ENCODE measurements around the gene TWF2. TPM values are rescaled to one million over a fixed set of nuclear protein-coding genes. Genes with fewer than 3 reads are reported as not detected.

Gene TWF2
- total and polyA plus RNA-seq, 10 of the 15 experiments (the other 5 are each of a cell fraction or from before 2014, with no cell fraction given): 0.16 to 106 (median 68.5) TPM

GRCh38 chr3:52238193-52238760, 681 bp downstream of the TWF2 start (continued):
- no peak for TF ChIP-seq CUX1 (IDR thresholded peaks at IDR 0.05; ENCODE audit: insufficient replicate concordance, low read depth, low read length)
- no peak for TF ChIP-seq SMAD5 (IDR thresholded peaks at IDR 0.05; ENCODE audit: low read depth)
- no peak for TF ChIP-seq SRF (IDR thresholded peaks at IDR 0.05; ENCODE audit: low read depth in 2 of 2, low read length in 2 of 2)
- no peak for TF ChIP-seq ZNF384 (IDR thresholded peaks at IDR 0.05; ENCODE audit: borderline replicate concordance, low read depth, low read length)
- TF ChIP-seq MTA2 (IDR thresholded peaks at IDR 0.05; ENCODE audit: low read depth): no peak
- no peak for TF ChIP-seq YBX1 (IDR thresholded peaks at IDR 0.05)
- TF ChIP-seq CREB1 (IDR thresholded peaks at IDR 0.05; ENCODE audit: low read depth): no peak
- no peak for TF ChIP-seq EP300 (IDR thresholded peaks at IDR 0.05; ENCODE audit: borderline replicate concordance in 1 of 2, control insufficient read depth in 1 of 2, low read depth in 2 of 2, low read length in 2 of 2)
- peak; percentile 70; the same call in 1 of the 2 replicates for TF ChIP-seq ESRRA (IDR thresholded peaks at IDR 0.05; ENCODE audit: low read length)
- TF ChIP-seq ZZZ3 (IDR thresholded peaks at IDR 0.05; ENCODE audit: control insufficient read depth, insufficient read length, low read depth): no peak
- TF ChIP-seq ATF7 (IDR thresholded peaks at IDR 0.05; ENCODE audit: low read depth): no peak
- TF ChIP-seq POLR2AphosphoS5 (IDR thresholded peaks at IDR 0.05; ENCODE audit: low read length): no peak
- TF ChIP-seq ZSCAN29 (IDR thresholded peaks at IDR 0.05): no peak
- peak; percentile 61 for TF ChIP-seq NR2C2 (IDR thresholded peaks at IDR 0.05; ENCODE audit: borderline replicate concordance, control insufficient read depth, insufficient read length, low read depth)
- TF ChIP-seq NFYB (IDR thresholded peaks at IDR 0.05; ENCODE audit: insufficient read depth, low read depth, low read length): no peak
- TF ChIP-seq TARDBP (IDR thresholded peaks at IDR 0.05; ENCODE audit: borderline replicate concordance): no peak
- no peak for TF ChIP-seq REST (IDR thresholded peaks at IDR 0.05; ENCODE audit: low read depth, low read length)
- TF ChIP-seq SMAD1 (IDR thresholded peaks at IDR 0.05; ENCODE audit: low read depth, partially characterized antibody): no peak
- TF ChIP-seq RBBP5 (conservative IDR thresholded peaks at IDR 0.05): no peak
- peak; percentile 16; the same call in 1 of the 2 replicates for TF ChIP-seq CREM (IDR thresholded peaks at IDR 0.05; ENCODE audit: low read depth)
- no peak for TF ChIP-seq IRF3 (IDR thresholded peaks at IDR 0.05)

Measured in GM12878 (cell line).